ENCODE results near the gene MAGI1. TPM values are rescaled to one million over a fixed set of nuclear protein-coding genes. Genes with fewer than 3 reads are reported as not detected.

The MAGI1 gene
- total and polyA plus RNA-seq, 12 donors, result 5.7 to 58.2 (median 37.7) TPM

DNA sequence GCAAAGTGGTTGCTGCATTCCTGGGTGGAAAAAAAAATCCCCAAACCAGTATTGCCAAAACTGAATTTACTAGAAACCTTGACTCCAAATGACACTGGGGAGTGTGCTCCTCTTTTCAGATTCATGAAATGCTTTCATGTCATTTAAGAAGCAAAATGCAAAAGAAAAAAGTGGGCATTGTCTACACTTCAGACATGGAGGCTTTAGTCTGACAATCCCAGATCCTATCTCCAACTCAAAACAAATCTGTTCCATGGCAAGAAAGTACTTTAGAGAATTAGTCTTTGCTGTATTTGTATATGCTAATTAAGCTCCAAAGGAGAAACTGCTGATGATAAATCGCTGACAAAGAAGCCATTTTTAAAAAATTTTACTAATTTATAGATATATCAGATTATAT, 366.7 kb downstream of the MAGI1 start:
- Histone ChIP-seq H3K36me3 (no peaks in the 10 kb centered on the region), H3K27me3 (no peaks in the 10 kb centered on the region), H3K4me3 (no peak overlapping the region), H3K9me3 (no peaks in the 10 kb centered on the region), H3K4me1 (peaks cover 0 to 25% (median 9%) of the 10 kb centered on the region in 9 donors), H3K27ac (no peak overlapping the region)
- intact Hi-C loops (cut with DNase I), result loop anchor here in 9 of 10 donors (2.0 to 10.0 kb wide), 7 partner anchors 60 to 1140 kb away; no protein-coding TSS in a partner anchor
- WGBS, 2 donors, result 89 to 92% methylated on average over 1 of the region's 1 CpG
- TF ChIP-seq, protein P1, sequence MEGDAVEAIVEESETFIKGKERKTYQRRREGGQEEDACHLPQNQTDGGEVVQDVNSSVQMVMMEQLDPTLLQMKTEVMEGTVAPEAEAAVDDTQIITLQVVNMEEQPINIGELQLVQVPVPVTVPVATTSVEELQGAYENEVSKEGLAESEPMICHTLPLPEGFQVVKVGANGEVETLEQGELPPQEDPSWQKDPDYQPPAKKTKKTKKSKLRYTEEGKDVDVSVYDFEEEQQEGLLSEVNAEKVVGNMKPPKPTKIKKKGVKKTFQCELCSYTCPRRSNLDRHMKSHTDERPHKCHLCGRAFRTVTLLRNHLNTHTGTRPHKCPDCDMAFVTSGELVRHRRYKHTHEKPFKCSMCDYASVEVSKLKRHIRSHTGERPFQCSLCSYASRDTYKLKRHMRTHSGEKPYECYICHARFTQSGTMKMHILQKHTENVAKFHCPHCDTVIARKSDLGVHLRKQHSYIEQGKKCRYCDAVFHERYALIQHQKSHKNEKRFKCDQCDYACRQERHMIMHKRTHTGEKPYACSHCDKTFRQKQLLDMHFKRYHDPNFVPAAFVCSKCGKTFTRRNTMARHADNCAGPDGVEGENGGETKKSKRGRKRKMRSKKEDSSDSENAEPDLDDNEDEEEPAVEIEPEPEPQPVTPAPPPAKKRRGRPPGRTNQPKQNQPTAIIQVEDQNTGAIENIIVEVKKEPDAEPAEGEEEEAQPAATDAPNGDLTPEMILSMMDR (IDR thresholded peaks at IDR 0.05), result no peak
- DNase-seq, result no peak
- ATAC-seq, result no peak

DNA sequence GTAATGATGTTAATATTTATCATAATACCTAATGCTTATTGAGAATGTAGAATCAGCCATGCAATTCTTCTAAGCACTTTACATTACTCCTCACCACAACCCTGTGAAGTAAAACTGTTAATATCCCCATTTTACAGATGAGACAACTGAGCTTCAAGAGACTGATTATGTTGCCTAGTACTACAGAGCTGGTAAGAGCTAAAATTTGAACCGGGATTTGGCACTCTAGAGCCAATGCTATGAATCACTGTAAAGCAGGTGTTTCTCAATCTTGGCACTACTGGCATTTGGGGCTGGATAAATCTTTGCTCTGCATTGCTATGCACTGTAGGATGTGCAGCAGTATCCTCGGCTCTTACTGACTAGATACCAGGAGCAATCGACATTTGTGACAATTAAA, 367.7 kb downstream of the MAGI1 start:
- no peak for DNase-seq
- Histone ChIP-seq H3K36me3 (no peaks in the 10 kb centered on the region), H3K27ac (no peak overlapping the region), H3K4me1 (peaks cover 0 to 21% (median 9%) of the 10 kb centered on the region in 9 donors), H3K9me3 (no peaks in the 10 kb centered on the region), H3K4me3 (no peak overlapping the region), H3K27me3 (no peaks in the 10 kb centered on the region)
- TF ChIP-seq, protein P1 (IDR thresholded peaks at IDR 0.05), result no peak
- intact Hi-C loops (cut with DNase I), result loop anchor here in 9 of 10 donors (5.0 to 10.0 kb wide), 6 partner anchors 61 to 1139 kb away; no protein-coding TSS in a partner anchor
- 75 to 91% methylated on average over 3 of the region's 3 CpGs for WGBS, 2 donors
- ATAC-seq, result no peak

DNA sequence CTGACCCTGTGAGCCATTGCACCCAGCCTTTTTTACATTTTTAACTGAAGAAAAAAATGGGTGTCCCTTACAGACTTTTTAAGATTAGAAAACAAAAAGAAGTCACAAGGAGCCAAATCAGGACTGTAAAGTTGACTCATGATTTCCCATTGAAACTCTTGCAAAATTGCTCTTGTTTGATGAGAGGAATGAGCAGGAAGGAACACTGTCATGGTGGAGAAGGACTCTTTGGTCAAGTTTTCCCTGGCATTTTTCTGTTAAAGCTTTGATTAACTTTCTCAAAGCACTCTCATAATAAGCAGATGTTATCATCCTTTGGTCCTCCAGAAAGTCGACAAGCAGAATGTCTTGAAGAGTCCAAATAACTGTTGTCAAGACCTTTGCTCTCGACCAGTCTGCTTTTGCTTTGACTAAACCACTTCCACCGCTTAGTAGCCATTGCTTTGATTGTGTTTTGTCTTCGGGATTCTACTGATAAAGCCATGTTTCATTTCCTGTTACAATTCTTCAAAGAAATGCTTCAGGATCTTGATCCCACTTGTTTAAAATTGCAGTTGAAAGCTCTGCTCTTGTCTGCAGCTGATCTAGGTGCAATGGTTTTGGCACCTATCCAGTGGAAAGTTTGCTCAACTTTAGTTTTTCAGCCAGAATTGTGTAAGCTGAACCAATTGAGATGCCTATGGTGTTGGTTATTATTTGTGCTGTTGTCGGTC, 369.4 kb downstream of the MAGI1 start:
- ATAC-seq, result no peak

DNA sequence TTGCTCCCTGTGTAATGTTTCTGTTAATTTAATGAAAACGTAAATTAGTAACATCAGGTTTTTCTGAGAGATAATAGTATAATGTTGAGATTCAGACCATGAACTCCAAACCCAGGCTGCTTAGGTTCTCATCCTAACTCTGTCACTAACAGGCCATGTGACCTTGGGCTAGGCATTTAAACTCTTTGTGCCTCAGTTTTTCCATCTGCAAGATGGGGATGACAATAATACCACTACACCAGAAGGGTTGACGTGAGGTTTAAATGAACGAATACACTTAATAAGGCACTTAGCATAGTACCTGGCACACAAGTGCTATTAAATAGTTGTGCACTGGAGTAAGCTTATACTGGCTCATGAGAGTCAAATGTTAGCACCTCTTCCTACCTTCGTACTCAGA, 370.8 kb downstream of the MAGI1 start:
- intact Hi-C loops (cut with DNase I), result no loop called here
- no peaks in the 10 kb centered on the region for H3K36me3 ChIP-seq
- WGBS, 2 donors, result 97% methylated on average over 4 of the region's 4 CpGs
- TF ChIP-seq, protein P1 (IDR thresholded peaks at IDR 0.05), result no peak
- H3K27ac ChIP-seq, result no peak overlapping the region
- H3K9me3 ChIP-seq, result no peaks in the 10 kb centered on the region
- DNase-seq (no peak), ATAC-seq (no peak)
- peaks cover 0 to 14% (median 4%) of the 10 kb centered on the region in 9 donors for H3K4me1 ChIP-seq
- no peak overlapping the region for H3K4me3 ChIP-seq
- no peaks in the 10 kb centered on the region for H3K27me3 ChIP-seq

More for the DNA sequence above, 369.4 kb downstream of the MAGI1 start:
- Histone ChIP-seq H3K36me3 (no peaks in the 10 kb centered on the region), H3K27ac (no peak overlapping the region), H3K27me3 (no peaks in the 10 kb centered on the region), H3K4me3 (no peak overlapping the region), H3K4me1 (peaks cover 0 to 26% (median 8%) of the 10 kb centered on the region in 9 donors), H3K9me3 (no peaks in the 10 kb centered on the region)
- TF ChIP-seq, protein P1 (IDR thresholded peaks at IDR 0.05), result no peak
- intact Hi-C loops (cut with DNase I), result no loop called here
- WGBS, 2 donors, result 68 to 72% methylated on average over 5 of the region's 5 CpGs
- no peak for DNase-seq
